CD4-positive, alpha-beta T cell treated with Interleukin-1 beta for 1 hour (primary cell): ENCODE measurements around the gene PTPRN2.

Experiments used
- DNase-seq, 2 donors: peaks; one replicate each; pipeline ENCODE4 v3.0.0-alpha.2; 2020 to 2022

PTPRN2 gene

GRCh38 chr7:157542068-157543021 lies 1045.3 kb downstream of the PTPRN2 start:
- DNase-seq, result no peak

GRCh38 chr7:157541295-157542067 lies 1046.1 kb downstream of the PTPRN2 start:
- DNase-seq, result no peak

GRCh38 chr7:157540606-157541294 lies 1046.9 kb downstream of the PTPRN2 start:
- no peak for DNase-seq

GRCh38 chr7:157540020-157540419 lies 1047.6 kb downstream of the PTPRN2 start:
- no peak for DNase-seq

GRCh38 chr7:157539521-157539920 lies 1048.1 kb downstream of the PTPRN2 start:
- no peak for DNase-seq

GRCh38 chr7:157538735-157539134 lies 1048.9 kb downstream of the PTPRN2 start:
- DNase-seq, result no peak

GRCh38 chr7:157538321-157538720 lies 1049.3 kb downstream of the PTPRN2 start:
- DNase-seq, result no peak

GRCh38 chr7:157537056-157537455 lies 1050.6 kb downstream of the PTPRN2 start:
- DNase-seq, result no peak

GRCh38 chr7:157532068-157532467 lies 1055.6 kb downstream of the PTPRN2 start:
- no peak for DNase-seq

GRCh38 chr7:157529768-157530560 lies 1057.7 kb downstream of the PTPRN2 start:
- DNase-seq, result no peak

GRCh38 chr7:157528785-157529341 lies 1058.8 kb downstream of the PTPRN2 start:
- no peak for DNase-seq

- DNase-seq, result no peak
These were observed 1059.9 kb downstream of the PTPRN2 start for GRCh38 chr7:157527686-157528085.

GRCh38 chr7:157526913-157527634 lies 1060.5 kb downstream of the PTPRN2 start:
- DNase-seq, result no peak

- no peak for DNase-seq
These were observed 1061.4 kb downstream of the PTPRN2 start for GRCh38 chr7:157526005-157526912.

GRCh38 chr7:157525491-157525915 lies 1062.1 kb downstream of the PTPRN2 start:
- DNase-seq, result no peak

GRCh38 chr7:157524731-157525130 lies 1062.9 kb downstream of the PTPRN2 start:
- DNase-seq, result no peak

- DNase-seq, result no peak
These were observed 1063.7 kb downstream of the PTPRN2 start for GRCh38 chr7:157523766-157524421.

- DNase-seq, result no peak
These were observed 1064.3 kb downstream of the PTPRN2 start for GRCh38 chr7:157523371-157523765.

GRCh38 chr7:157522954-157523353 lies 1064.7 kb downstream of the PTPRN2 start:
- no peak for DNase-seq

- DNase-seq, result no peak
These were observed 1065.4 kb downstream of the PTPRN2 start for GRCh38 chr7:157522189-157522588.
